ENCODE results near the gene TTN.

The TTN gene

GRCh38 chr2:178644919-178645318, 162.3 kb downstream of the TTN start:
- no peak for TF ChIP-seq CTCF (IDR thresholded peaks at IDR 0.05; ENCODE audit: extremely low read depth, missing control alignments)
- no peak for DNase-seq (ENCODE audit: low spot score)

DNA sequence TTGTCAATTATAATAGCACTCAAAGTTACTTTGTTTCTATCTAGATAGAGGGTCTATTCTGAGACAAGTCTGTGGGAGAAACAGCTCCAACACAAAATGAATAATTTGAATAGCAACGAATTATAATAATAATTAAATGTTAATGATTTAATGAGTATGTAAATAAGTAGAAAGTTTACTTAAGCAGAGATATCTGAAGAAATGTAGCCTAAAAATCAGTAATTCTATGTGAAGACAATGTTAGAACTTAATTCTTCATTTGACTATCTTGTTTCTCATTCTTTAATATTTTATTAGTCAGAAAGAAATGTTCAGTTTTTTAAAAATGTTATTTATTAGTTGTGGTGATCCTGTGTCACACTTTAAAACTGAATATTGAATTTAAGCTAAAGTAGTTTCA, 165.7 kb downstream of the TTN start:
- TF ChIP-seq CTCF (IDR thresholded peaks at IDR 0.05; ENCODE audit: extremely low read depth, missing control alignments): no peak
- DNase-seq (ENCODE audit: low spot score): no peak

- no peak for DNase-seq (ENCODE audit: low spot score)
- TF ChIP-seq CTCF (IDR thresholded peaks at IDR 0.05; ENCODE audit: extremely low read depth, missing control alignments): no peak
Observed at GRCh38 chr2:178635897-178636296, 171.3 kb downstream of the TTN start.

DNA sequence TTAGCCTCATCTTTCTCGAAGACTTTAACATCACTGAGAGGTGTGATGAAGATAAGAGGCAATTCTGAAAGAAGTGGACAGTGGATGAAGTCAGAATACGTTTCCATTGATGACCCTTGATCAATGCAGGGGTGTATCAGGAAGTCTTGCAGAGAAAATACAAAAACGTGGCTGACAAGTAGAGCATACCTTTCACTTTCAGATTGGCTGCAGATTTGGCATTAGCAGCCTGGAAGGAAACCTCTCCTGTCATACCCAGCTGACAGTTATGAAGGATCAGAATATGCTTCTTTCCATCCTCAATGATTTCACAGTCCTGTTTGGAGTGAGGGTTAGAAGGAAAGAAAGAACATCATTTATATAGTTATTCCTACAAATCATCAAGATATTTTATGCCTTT, 174.5 kb downstream of the TTN start:
- peak; percentile 2 for DNase-seq (ENCODE audit: low spot score)

DNA sequence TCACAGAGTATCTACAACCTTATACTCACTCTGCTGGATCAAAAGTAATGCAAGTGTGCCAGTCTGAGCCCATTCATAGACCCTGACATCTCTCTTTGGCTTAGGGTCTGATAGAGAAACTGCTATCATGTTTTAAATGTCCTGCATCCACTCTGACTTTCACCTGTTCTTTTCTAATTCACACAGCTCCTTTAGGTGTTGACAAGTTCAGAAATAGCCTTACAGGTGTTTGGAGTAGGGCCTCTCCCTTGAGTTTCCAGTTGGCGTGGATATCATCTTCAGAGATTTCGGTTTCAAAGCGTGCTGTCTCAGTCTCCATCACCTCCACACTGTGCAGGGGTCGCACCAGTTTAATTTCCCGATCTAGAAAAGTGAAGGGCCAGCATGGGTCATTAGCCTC, 176.6 kb downstream of the TTN start:
- DNase-seq (ENCODE audit: low spot score): no peak

More for the DNA sequence above, 174.5 kb downstream of the TTN start:
- TF ChIP-seq CTCF (IDR thresholded peaks at IDR 0.05; ENCODE audit: extremely low read depth, missing control alignments): no peak

GRCh38 chr2:178629463-178629862, 177.8 kb downstream of the TTN start:
- no peak for TF ChIP-seq CTCF (IDR thresholded peaks at IDR 0.05; ENCODE audit: extremely low read depth, missing control alignments)
- no peak for DNase-seq (ENCODE audit: low spot score)

More for the DNA sequence above, 176.6 kb downstream of the TTN start:
- TF ChIP-seq CTCF (IDR thresholded peaks at IDR 0.05; ENCODE audit: extremely low read depth, missing control alignments): no peak

DNA sequence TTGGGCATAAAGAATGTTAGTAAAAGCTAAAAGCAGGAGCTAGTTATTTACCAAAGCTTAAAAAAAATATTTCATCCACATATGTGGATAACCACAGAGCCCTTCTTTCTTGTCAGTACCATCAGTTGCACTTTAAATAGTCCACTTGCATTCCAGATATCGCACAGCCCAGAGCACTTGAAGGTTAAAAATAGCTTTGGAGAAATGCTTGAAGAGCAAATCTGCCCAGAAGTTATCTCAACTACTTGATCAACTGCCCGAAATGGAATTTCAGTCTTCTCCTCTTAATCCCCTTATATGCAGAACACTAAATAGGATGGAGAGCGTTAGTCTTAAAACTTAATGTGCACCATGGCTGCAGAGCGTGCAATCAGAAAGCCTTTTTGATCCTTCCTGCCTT, 178.6 kb downstream of the TTN start:
- DNase-seq (ENCODE audit: low spot score): no peak
- TF ChIP-seq CTCF (IDR thresholded peaks at IDR 0.05; ENCODE audit: extremely low read depth, missing control alignments): no peak
